GM21381 (cell line): Measurements from ENCODE around the gene MYLK.
"Not testable (repeated sequence)": the region's sequence is repeated elsewhere in the genome, so short reads cannot be mapped to it uniquely, and the experiment has no call there.

ENCODE experiments used
- ATAC-seq: cut with Tn5 transposase; IDR thresholded peaks from one replicate; pipeline ENCODE4 v1.9.1; 2021; ENCODE audit warnings: mild to moderate bottlenecking, moderate library complexity; ENCODE audit not compliant: unreplicated experiment

MYLK gene

GRCh38 chr3:123753286-123753685, 130.8 kb downstream of the MYLK start:
- ATAC-seq: no peak

DNA sequence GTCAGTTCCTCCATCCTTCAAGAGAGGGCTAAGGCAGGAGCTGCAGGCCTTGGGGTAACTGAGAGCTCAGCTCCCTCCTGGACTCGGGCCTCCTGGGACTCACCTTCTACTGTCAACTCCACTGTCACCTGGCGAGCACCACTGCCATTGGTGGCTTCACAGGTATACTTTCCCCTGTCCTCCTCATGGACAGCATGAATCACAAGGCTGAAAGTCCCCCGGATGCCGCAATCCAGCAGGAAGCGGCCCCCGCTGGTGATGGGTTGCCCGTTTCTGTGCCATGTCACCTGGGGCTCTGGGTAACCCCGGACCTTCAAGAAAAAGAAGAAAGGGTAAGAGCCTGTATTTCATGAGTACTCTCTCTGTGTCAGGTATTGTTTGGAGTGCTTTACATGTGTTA, 131.9 kb downstream of the MYLK start:
- ATAC-seq: no peak

DNA sequence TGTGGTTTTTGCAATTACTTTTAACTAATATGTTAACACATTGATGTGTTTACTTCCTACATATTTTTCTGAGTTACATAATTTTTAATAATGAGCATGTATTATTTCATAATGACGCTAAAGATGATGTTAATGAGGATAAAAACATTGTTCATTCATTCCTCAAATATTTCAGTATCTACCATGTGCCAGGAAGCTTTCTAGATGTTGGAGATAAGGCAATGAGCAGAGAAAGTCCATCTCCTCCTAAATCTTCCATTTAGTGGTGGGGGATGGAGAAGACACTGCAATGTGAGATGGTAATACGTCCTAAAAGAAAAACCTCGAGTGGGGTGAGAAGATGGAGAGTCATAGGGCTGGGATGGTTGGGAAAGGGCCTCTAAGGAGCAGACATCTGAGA, 132.7 kb downstream of the MYLK start:
- ATAC-seq: no peak

DNA sequence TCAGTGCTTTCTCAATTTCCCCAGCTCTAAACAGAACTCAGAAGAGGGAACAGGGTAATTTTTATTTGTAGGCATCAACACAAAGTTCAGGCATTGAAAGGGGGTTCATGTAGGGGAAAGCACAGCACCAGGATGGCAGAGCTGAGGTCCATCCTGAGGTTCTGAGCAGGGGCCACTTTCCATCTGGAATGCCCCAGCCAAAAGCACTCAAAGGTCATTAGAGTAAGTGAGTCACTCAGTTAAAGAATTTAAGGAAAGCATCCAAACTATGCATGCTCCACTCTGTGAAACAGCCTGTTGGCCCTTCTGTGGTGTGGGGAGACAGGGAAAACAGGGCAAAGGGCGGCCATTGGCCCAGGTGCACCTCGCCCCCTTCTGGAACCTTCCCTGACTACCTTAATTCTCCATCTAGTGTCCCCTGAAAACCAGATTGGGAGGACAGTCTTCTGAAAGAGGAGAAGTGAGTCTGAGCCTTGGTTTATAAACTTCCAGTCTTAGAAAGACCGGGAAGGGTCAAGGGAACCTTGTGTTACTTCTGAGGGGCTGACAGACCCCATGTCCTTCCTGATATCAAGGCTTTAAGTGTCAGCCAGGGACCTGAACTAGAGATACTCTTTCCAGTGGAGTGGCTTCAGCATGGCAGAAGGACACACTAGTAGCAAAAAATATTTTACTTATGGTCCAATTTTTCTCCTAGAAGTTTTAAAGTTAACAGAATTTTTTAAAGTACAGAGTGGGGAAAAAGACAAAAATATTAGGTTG, 133.3 kb downstream of the MYLK start:
- no peak for ATAC-seq

- no peak for ATAC-seq
Observed at GRCh38 chr3:123750209-123750608, 133.9 kb downstream of the MYLK start.

GRCh38 chr3:123749711-123750110, 134.4 kb downstream of the MYLK start:
- no peak for ATAC-seq

- no peak for ATAC-seq
Observed at GRCh38 chr3:123745184-123745855, 138.8 kb downstream of the MYLK start.

- no peak for ATAC-seq
Observed at GRCh38 chr3:123744064-123744463, 140.1 kb downstream of the MYLK start.

DNA sequence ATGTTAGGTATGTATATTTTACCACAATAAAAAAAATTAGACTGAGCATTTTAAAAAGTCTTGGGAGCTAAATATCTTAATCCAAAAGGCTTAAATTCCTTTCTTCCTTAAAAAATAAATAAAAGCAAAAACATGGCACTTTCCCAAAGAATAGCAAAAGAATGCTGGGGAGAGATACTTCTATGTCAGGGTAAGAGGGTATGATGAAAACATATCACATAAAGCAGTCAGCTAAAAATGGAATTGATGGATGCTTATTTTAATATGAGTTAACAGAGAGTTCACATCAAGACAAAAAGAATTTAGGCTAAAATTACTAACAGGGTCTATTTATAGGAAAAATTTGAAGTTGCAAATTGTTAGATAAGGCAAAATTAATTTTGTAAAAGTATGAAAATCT, 141.0 kb downstream of the MYLK start:
- ATAC-seq: no peak

- no peak for ATAC-seq
Observed at GRCh38 chr3:123741041-123741511, 143.1 kb downstream of the MYLK start.

DNA sequence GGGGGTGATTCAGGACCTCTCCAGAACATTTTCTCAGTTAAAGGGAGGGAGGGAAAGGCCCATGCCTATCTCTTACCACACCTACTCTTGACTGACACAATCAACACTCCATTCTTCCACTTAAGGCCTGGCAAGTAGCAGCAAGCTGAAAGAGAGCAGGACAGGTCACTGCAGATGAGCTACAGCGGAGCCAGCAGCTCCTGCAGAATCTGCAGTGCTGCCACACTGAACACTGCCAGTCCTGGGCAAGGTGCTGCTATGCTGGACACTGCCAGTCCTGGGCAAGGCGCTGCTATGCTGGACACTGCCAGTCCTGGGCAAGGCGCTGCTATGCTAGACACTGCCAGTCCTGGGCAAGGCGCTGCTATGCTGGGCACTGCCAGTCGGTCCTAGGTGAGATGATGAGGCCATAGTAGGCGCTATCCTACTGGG, 143.7 kb downstream of the MYLK start:
- no peak for ATAC-seq

DNA sequence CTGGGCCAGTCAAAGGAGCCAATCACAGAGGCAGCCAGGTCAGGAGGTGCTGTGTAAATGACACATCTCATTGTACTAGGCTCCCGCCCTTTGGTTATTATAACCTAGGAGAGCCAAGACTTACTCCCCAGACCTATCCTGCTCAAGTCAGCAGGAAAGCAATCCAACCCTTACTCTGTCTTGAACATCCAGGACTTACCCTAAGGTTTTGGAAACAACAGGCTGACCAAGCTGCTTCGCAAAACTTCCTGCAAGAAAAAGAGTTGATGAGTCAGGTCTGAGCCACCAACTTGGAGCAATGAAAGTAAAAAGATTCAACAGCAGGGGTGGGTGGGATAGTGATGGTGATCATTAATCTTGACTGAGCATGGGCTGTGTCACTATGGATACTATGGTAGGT, 144.4 kb downstream of the MYLK start:
- ATAC-seq: no peak

GRCh38 chr3:123739106-123739505, 145.0 kb downstream of the MYLK start:
- ATAC-seq: no peak

DNA sequence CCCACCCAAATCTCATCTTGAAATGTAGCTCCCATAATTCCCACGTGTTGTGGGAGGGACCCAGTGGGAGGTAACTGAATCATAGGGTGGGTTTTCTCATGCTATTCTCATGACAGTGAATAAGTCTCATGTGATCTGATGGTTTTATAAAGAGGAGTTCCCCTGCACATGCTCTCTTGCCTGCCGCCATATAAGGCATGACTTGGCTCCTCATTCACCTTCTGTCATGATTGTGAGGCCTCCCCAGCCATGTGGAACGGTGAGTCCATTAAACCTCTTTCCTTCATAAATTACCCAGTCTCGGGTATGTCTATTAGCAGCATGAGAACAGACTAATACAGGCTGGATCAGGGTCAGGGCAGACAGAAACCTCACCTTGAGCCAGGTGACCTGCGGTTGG, 145.6 kb downstream of the MYLK start:
- not testable (repeated sequence) for ATAC-seq

DNA sequence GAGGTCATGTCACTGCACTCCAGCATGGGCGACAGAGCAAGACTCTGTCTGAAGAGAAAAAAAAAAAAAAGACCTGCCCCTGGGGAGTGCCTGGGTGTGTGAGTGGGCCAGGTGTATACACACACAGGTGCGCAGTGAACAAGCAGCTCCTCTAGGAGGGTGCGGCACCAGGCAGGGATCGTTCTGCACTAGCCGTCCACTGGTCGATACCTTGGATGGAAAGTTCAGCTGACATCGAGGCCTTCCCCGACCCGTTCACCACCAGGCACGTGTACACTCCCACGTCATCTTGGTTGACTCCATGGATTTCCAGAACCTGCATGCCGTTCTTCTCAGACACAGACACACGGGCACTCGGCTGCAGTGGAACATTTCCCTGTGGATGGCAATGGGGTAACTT, 147.0 kb downstream of the MYLK start:
- ATAC-seq: no peak

DNA sequence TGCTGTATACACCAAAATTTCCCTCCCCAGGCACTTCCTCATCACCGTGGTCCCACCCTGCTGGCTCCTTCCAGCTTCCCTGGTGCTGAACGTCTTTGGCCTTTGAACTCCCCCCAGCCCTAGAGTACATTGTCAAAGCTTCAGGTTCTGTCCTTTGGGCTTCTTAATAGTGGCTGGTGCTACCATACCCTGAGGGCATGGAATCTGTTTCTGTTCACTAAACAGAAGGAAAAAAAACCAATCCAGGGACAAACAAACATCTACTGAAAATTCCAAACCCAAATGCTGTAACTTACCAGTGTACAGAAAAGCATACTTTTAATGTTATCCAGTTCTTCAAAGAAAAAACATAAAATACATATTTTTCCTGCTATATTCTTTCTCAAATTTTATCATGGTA, 148.7 kb downstream of the MYLK start:
- no peak for ATAC-seq

- ATAC-seq: no peak
Observed at GRCh38 chr3:123734527-123734902, 149.6 kb downstream of the MYLK start.

GRCh38 chr3:123733805-123734526, 150.2 kb downstream of the MYLK start:
- ATAC-seq: no peak

GRCh38 chr3:123733341-123733740, 150.8 kb downstream of the MYLK start:
- ATAC-seq: no peak

DNA sequence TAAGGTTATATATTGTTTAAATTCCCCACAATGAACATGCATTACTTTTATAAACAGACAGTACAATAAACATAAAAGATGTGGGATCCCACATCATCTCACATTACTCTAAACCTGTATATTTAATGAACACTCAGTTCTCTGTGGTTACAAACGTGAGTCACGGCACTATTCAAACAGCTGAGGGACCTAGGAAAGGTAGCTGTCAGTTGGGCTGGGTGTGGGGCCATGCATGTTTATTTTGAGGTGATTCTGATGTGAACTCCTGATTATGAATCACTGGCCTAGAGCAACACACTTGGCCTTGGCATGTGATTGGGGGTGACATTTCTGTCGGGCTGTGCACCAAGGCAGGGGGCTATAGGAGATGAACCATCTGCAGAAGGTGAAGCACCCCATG, 151.7 kb downstream of the MYLK start:
- ATAC-seq: no peak

- no peak for ATAC-seq
Observed at GRCh38 chr3:123730829-123731228, 153.3 kb downstream of the MYLK start.

DNA sequence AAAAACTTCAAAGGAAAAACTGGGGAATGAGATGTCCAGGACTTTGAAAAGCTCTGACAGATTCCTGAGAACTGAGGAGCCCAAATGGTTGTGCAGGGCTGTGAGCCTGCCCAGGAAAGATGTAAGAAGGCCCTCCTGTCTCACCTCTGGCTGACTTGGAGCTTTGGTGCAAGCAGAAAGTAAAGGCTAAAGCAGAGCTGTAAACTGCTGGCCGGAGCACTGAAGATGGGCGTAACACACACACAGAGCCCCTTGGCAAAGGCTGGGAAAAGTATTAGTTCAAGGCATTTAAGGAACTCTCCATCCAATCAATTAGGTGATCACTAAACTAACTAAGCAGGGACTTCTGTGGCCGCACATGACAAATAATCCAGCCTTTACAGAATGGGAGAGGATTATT, 155.1 kb downstream of the MYLK start:
- no peak for ATAC-seq
